ENCODE data around the gene TMEM108.

Gene TMEM108

DNA sequence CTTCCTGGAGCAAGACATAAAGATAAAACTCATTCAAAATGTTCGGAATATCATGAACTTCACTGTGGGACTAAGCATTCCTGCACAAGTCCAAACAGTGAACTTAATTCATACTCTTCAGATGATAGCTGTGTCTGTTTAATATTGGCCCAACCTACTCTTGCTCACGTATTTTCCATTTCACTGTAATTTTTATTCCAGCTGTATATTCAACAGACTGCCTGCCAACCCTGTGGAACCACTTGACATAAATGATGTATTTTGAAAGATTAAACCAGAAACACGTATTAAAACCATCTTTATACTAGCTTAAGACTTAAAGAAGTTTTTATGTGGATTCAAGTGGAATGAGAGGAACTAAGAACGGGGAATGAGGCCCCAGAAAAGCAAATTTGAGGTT is 172.5 kb downstream of the TMEM108 start:
- no peak for FAIRE-seq
- no peak for DNase-seq (ENCODE audit: low spot score)

DNA sequence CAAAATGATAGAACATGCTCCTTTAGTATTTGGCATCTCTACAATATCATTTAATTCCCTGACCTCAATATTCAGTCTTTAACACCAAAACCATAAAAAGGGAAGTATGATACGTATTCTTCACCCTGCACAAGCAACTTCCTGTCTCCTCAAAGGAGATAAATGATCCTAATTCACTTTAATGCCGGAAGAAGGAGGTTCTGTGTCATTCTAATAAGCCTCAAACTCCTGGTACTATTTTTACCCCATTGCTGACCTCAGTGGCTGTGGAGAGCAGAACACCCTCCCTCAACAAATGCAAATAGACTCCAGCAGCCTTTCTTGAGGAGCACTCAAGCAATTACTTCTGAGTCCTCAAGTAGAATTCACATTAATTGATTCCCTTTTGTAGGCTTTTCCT is 173.3 kb downstream of the TMEM108 start:
- DNase-seq (ENCODE audit: low spot score) = no peak
- FAIRE-seq = no peak

DNA sequence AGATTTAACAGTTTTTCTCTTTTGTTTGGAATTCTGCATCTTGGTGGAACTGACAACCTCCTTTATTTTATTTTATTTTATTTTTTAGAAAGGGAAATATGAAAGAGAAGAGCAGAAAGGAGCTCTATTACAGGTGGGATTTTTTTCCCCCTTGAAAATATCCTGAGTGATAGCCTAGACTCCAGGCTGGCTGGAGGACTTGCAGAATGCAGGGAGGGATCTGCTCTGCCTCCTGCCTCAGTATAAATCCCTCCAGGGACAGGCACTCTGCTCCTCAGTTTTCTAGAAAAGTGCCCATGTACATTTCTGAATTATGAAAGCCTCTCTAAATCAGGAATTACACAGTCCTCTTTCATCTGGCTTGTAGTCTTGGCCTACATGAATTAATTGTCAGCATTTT is 173.7 kb downstream of the TMEM108 start:
- DNase-seq (ENCODE audit: low spot score) (no peak), FAIRE-seq (no peak)

DNA sequence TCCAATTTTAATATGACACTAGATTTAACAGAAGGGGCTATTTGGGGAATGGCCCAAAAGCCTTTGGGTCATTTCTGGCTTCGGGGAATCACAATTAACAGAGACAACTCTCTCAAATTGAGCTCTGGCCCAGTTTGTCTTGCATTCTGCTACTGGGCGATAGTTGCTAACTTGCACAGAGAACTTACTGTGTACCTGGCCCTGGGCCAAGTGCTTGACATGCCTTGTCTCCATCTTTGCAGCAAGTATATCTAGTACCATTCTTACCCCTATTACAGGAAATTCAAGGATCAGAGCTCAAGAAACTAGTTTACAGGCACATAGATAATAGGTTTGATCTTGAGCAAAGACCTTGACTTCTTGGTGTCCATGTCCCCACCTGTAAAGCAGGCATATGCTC is 175.7 kb downstream of the TMEM108 start:
- DNase-seq (ENCODE audit: low spot score) = no peak
- no peak for FAIRE-seq

DNA sequence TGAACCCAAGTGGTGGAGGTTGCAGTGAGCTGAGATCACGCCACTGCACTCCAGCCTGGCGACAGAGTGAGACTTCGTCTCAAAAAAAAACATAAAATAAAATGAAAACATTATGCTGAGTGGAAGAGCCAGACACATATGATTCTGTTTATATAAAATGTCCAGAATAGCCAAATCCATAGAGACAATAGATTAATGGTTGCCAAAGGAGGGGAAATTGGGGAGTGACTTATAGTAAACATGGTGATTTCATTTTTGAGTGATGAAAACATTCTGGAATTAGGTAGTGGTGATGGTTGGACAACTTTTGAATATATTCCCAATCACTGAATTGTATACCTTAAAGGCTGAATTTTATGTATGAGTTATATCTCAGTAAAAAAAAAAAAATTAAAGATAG is 189.6 kb downstream of the TMEM108 start:
- DNase-seq (ENCODE audit: low spot score) = no peak
- no peak for FAIRE-seq

DNA sequence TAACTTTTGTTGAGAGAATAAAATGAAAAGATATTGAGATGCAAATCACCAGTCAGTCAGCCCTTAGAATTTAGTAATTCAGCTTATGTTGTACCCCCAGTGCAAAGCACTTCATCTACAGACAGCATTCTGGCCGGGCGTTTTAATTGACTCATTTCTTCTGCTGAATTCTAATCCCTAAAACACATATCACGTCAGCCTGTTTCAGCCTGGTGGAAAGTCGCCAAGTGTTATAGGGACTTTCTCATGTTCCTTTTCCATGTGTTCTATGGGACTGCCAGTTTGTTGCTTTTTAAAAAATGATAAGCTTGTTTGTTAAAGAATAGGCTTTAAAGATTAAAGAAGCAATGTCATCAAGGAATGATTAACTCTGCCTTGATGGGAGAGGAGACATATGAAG is 192.0 kb downstream of the TMEM108 start:
- no peak for DNase-seq (ENCODE audit: low spot score)
- no peak for FAIRE-seq

DNA sequence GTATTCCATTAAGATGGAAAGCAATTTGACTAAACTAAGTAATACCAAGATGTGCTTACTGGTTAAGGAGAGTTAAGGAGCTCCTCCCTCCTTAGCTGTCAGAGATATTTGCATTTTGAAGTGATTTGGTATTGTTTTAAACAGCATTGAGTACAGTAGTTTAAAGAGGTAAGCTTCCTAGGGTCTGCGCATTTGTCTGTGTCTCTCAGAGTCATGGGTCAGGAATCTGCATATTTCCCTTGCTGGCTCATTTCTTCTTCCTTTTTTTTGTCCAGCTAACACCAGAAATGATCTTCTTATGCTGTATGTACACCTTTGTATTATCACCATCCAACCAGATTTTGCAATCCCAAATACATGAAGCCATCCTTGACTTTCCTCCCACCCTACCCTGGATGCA is 198.7 kb downstream of the TMEM108 start:
- DNase-seq (ENCODE audit: low spot score) = no peak
- no peak for FAIRE-seq

DNA sequence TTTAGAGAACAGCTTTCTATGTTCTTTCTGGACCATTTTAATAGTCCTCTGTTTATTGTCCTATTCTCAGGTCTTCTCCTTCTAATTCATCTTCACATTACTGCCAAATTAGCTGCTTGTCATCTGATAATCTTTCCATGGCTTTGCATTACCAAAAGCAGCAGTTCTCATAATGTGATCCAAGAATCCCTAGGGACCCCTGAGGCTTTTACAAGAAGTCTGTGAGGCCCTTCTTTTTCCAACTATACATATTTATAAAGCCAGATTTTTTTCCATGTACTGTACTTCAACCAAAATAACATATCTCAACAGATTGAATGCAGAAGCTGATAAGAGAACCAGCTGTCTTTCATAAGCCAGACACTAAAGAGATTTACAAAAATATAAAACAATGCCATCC is 199.2 kb downstream of the TMEM108 start:
- FAIRE-seq (no peak), DNase-seq (ENCODE audit: low spot score) (no peak)

DNA sequence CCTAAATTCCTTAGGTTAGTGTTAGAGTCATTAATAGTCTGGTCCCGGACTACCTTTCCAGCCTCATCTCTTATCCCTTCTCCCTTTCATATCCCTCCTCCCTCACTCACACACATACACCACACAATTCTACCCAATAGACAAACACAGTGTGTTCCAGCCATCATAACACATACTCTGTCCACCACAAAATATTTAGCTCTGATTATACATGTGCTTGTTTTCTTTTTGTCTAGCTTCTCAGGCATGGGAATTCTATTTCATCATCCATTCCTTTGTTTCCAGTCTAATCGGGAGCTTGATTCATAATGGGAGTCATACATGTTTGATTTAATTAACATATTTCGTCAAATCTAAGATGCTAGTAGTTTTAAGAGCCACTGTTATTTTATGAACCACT is 199.8 kb downstream of the TMEM108 start:
- DNase-seq (ENCODE audit: low spot score) (no peak), FAIRE-seq (no peak)

DNA sequence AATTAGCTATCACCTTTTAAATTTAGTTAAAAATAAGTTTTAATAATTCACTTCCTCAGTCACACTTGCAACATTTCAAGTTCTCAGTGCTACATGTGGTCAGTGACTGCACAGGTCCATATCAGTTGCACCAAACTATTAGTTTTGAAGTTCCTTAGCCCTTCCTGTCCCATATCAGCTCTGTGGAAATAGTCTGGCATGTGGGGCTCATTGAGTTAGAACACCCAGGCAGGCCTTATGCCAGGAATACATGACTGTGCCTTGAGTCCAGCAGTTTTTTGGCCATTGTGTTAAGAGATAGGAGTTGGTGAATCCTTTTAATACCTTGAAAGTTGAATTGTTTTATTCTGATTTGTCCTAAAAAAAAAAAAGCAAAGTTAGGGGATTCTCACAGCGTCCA is 207.9 kb downstream of the TMEM108 start:
- no peak for DNase-seq (ENCODE audit: low spot score)
- no peak for FAIRE-seq

DNA sequence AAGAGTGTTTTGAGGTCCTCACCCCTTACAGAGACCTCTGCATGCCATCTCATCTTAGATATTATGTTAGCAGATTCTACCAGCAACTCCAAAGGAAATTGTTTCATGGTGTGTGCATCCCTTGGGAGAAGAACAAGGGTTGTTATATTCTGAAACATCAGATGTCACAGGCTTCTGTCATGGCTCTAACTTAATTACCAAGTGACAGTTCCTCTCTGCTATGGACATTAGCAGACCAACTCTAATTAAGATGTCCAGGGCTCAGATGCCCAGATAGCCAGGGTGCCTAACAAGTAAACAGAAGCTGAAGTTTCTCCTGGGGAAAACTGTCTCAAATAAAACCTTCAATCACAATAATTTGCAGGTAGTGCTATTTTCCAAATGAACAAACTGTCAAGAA is 208.6 kb downstream of the TMEM108 start:
- DNase-seq (ENCODE audit: low spot score) (no peak), FAIRE-seq (no peak)

DNA sequence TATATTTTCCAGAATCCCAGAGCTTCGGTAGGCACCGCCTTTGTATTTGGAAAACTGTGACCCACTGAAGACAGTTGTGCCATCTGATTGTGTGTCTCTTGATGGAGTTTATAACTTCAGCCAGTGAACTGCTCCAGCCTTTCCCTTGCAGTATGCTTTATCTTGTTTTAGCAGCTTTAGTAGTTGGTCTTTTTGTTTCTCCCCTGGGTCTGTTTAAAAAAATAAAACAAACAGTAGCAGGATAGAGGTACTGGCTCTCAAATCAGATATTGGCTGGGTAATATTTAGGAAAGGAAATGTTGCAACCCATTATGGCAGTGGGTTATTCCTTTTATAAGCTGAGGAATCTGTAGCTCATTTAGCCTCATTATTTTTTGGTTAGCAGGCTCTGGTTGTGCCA is 210.2 kb downstream of the TMEM108 start:
- FAIRE-seq = no peak

DNA sequence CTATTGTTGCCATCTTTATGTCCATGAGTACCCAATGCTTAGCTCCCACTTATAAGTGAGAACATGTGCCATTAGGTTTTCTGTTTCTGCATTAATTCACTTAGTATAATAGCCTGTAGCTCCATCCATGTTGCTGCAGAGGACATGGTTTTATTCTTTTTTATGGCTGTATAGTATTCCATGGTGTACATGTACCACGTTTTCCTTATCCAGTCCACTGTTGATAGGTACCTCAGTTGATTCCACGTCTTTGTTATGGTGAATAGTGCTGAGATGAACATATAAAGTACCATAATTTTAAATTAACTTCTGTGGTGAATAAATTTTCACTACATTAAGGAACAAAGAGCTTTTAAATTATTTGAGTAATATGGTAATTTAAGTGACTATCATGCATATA is 211.3 kb downstream of the TMEM108 start:
- no peak for FAIRE-seq
- no peak for DNase-seq (ENCODE audit: low spot score)

More for the DNA sequence above, 210.2 kb downstream of the TMEM108 start:
- no peak for DNase-seq (ENCODE audit: low spot score)

DNA sequence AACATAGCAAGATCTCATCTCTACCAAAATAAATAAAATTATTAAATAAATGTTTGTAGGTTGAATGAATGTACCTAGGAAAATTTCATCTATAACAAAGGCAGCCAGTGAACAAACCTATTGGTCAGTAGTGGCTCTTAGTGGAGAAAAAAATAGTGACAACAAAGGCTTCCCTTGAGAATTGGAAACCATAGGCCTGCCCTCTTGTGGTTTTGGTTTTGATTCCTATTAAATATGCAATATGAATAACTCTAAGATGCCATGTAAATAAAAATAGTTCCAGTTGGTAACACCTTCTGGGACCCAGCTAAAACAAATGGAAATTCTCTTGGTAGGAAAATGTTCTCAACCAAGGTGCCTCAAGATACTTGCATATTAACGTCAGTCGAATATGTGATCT is 216.0 kb downstream of the TMEM108 start:
- no peak for FAIRE-seq
- DNase-seq (ENCODE audit: low spot score) = no peak

DNA sequence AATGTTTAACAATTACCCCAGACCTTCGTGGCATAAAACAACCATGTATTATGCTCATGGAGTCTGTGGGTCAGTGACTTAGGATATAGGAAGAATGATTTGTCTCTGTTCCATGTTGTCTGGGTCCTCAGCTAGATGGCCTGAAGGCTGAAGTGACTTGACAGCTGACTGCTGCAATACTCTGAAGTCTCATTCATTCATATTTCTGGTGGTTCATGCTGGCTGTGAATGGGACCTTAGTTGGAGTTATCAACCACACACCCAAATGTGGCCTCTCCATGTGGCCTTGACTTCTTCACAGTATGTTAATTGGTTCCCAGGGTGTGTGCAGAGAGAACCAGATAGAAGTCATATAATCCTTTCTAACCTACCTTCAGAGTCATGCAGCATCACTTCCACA is 216.5 kb downstream of the TMEM108 start:
- DNase-seq (ENCODE audit: low spot score) = no peak
- no peak for FAIRE-seq

DNA sequence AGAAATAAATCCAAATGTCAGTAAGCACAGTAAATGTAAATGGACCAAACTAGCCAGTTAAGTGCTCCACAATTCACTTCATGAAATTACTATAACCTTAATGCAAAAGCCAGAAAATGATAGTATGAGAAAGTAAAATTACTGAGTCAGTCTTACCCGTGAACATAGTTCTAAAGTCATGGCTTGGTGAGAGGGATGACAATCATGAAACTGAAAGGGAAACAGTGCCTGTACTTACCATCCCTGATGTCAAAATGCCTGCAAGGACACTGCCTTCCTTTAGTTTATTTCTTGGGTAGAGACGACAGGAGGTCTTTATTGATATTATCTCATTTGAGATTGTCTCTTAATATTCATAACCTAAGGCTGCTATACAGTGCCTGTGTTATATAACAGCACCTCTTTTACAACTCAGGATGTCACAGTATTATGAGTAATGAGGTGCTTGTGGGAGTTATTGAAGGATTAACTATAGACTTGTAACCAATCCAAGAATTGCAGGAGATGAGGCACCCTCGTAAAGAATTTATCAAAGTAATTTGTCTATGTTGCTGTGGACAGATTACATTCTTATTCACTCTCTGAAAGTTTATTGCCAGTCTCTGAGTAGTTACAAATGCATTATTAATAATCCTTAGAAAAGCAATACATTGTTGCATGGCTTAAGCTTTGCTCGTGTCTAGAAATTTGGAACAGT is 218.7 kb downstream of the TMEM108 start:
- FAIRE-seq (no peak), DNase-seq (ENCODE audit: low spot score) (no peak)

DNA sequence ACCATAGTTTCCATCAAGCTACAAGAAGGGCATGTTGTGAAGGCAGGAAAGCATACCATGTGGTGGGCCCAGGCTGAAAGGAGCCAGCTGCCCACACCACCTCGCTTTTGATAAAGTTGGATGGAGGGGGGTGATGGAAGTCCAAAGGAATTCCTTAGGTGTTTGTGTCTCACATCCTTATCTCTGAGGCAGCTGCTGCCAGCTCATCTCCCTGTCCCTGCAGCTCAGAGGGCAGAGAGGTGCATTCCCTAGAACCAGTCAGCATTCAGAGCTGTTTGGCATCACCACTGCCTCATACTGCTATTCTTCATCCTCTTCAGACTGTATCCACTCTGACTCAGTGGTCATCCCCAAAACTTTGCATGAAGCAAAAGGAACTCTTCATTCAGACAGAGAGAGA is 220.2 kb downstream of the TMEM108 start:
- FAIRE-seq (no peak), DNase-seq (ENCODE audit: low spot score) (peak; percentile 29)

DNA sequence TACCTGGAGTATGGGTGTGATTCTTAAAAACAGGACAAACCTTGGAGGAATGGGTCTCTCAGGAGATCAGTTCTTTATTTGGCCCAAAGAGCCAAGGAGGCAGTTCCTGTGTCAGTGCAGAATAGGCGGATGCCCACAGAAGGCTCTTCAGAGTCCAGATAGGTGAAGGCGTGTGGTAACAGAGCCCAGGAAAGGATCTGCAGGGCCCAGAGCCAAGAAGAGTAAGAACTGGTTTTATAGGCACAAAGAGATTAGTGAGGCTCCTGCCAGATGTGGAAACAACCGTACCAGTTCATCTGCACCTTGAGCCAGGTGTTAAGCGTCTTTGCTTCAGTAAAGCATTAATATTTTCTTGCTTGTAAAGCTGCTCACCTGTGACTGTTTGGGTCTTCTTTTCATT is 221.6 kb downstream of the TMEM108 start:
- DNase-seq (ENCODE audit: low spot score) (no peak), FAIRE-seq (no peak)

DNA sequence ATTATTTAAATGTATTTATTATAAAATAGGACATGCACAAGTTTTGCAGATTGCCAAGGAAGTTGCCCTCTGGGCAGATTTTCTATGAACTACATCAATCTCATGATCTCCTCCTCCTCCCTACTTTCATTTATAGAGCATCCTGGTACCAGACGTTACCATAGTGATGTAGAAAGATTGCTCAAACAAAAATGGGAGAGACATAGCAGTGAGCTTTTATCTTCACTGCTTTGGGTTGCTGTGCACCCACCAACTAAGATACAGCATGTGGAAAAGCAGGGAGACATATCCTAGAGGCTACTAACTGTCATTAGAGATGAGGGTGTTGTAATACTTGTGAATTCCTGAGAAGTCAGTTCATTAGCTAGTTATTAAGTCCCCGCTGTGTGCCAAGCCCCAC is 224.1 kb downstream of the TMEM108 start:
- DNase-seq (ENCODE audit: low spot score) (no peak), FAIRE-seq (no peak)

DNA sequence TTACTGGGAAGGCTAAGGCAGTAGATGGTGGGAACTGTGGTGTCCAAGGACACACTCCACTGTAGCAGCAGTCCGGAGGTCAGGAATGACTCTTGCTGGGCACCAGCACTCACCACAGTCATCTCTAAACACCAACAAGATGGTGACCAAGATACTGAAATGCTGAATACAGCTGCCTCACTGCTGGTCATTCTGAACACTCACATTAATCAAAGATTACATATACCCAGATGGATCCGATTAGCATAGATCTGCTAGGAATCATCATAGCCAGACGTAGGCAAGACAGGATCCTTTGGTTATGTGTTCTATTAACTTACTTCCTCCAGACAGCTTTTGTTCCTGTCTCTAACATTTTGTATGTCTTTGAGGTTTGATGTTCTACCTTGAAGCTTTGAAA is 226.7 kb downstream of the TMEM108 start:
- no peak for FAIRE-seq

DNA sequence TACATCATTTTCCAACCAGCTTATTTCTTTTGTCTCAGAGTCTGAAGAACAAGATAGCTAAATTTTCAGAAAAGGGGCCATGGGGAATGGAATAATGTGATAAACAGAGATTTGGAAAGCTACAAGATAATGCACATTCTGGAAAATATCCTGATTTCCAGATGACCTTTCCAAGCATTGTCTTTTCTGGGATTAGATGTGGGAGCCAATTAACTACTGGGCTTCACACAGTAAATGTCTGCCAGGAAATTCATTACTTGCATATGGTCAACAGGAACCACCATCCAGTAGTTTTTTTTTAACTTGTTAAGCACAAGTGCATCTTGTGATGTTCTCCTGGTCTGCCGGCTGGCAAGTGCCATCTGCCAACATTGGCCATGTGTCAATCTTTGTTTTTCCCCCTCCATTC is 230.5 kb downstream of the TMEM108 start:
- DNase-seq (ENCODE audit: low spot score) (no peak), FAIRE-seq (no peak)

More for the DNA sequence above, 226.7 kb downstream of the TMEM108 start:
- DNase-seq (ENCODE audit: low spot score) = no peak

DNA sequence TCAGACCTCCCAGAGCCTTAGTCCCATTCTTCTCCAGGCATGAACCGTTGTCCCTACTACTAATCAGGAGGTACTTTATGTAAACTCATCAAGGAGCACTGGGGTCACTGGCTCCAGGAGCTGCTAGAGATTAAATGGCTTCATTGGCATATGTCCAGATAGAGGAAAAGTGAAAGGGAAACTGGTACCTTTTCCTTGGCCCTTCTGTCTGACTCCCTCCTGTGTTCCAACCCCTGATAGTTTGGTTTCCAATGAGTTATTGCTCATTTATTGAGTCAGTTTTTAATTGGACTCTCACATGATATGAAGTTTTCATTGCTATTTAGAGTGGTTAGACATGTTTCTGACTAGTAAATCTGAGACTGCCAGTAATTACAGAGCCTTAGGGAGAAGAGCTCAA is 231.2 kb downstream of the TMEM108 start:
- DNase-seq (ENCODE audit: low spot score) (no peak), FAIRE-seq (no peak)

DNA sequence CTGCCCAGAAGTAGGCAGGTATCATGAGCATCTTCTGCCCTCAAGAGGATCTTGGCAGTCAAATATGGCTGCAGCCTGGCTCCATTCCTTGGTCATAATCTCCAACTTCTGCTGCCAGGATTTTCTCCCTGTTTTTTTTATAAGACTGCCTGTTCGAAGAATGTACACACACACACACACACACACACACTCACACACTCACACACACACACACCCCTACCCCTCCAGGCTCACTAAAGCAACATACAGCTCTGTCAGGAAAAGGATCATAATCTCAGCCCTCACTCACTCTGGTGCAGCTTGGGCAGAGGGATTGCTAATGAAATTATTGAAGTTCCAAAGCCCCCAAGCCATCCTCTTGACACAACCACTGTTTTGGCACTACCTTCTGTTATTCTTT is 232.4 kb downstream of the TMEM108 start:
- no peak for FAIRE-seq
- no peak for DNase-seq (ENCODE audit: low spot score)

DNA sequence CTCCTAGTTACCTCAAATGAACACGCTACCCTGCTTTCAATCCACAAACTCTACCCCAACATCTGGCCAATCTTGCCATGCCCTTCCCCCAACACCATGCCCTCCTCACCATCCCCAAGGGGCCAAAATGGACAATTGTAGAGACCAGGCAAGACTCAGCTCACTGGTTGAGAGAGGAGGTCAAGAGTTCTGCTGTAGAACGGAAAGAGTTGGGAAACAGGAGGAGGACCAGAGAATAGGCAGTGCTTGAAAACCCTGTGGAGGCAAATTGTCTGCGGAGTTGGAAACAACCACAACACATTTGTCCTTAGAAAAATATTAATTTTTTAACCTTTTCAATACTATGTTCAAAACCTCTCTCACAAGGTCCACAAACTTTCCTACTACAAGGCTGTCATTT is 232.9 kb downstream of the TMEM108 start:
- DNase-seq (ENCODE audit: low spot score) = no peak
- no peak for FAIRE-seq

All from urothelium cell line (cell line).